SK-N-DZ (cell line): ENCODE data around the gene EPHB1.

Source experiments
- DNase-seq: peaks from one replicate; pipeline ENCODE4 v3.0.0-alpha.2; 2015; ENCODE audit warnings: low spot score

Gene EPHB1

DNA sequence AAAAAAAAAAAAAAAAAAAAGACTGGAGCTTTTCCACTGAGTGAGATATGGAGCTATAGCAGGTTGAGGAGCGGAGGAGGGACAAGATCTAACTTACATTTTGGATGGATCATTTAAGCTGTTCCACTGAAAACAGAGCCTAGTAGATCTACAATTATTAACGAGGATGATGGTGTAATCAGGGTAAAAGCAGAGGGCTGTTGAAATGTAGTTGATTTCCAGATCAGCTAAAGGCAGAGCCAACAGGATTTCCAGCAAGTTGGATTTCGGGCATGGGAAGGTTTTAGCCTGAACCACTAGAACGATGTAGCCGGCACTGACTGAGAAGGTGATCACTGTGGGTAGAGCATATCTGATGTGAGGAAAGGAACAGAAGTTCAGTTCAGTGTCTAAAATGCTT lies 360.7 kb downstream of the EPHB1 start:
- DNase-seq: no peak

DNA sequence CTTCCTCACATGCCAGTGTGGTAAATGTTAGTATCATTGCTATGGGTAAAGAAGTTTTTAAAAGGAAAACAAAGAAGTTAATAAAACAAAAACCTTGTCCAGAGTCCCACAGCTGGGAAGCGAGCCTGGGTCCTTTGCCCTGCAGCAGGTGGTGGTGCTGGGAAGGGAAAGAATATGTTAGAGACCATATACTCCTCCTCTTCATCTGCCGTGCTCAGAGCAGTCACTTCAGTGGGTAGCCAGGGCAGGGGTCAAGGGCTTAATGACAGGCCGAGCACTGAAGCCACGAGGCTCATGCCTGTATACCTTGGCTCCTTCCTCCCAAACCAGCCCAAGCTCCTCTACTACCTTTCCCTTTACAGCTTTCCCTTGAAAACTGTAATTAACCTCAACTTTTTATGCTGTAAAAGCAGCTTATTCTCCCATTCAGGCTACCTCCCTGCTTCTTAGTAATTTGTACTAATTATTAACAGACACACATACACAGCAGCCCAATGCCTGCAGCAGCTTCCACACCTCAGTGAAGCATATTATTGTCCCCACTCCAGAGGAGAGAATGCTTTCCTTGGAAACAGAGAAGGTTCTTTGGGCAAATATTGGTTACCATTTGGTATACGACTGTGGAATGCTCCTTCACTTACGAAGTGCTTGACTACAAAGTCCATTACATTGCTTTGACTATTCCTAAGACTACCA lies 362.1 kb downstream of the EPHB1 start:
- DNase-seq: no peak

DNA sequence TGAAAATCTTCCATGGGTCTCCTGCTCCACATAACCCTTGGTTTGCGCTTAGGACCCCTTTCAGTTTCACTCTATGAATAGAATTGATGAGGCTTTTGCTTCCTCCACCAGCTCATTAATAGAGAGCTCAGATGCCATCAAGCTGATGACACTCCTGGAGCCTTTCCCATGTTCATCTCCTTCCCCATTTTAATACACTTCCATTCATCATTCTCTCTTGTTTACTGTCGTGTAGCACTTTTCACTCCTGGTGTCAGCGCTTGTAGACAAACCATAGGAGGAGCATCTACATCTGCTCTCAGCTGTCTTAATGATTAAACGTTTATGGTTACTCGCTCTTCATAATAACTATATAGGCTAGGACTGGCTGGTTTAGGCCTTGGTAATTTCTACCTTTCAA lies 363.5 kb downstream of the EPHB1 start:
- DNase-seq: no peak

DNA sequence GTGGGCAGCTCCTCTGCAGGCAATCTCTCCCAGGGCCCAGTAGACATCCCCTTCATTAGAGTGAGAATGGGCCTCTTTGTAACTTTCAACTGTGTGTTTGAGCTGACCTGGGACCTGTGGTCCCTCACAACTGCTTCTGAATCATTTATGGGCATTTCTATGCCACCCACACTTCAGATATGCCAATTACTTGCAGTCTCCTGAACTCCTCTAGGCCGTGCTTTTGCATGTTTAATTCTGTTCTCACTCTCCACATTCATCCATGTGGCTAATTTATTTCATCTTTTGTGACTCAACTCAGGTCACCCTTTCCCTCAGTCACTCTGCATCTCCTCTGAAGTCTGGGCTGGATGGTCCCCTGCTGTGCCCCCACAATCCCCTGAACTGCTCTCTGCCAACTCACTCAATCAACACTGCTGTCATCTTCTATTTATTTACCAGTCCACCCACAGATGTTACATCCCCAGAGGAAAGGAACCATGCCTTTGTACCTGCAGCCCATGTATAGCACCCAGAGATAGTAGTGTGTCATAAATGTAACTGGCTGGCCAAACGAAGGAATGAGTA lies 364.7 kb downstream of the EPHB1 start:
- no peak for DNase-seq

DNA sequence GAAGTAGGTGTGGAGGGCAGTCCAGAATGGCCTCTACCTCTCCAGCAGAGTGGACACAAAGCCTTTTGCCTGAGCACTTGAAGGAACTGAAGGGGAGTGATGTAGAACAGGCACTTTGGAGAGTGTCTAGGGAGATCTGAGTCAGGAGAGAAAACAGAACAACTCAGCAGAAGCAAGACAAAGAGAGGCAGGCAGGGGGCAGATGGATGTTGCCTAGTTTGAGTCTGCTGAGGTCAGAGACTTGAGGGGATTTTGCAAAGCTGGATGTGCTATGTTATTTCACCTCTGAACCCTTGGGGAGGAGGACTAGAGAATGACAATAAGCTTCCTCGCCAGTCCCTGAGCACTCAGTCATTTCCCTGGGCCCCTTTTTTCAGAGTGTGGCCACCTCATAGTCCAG lies 366.4 kb downstream of the EPHB1 start:
- no peak for DNase-seq

DNA sequence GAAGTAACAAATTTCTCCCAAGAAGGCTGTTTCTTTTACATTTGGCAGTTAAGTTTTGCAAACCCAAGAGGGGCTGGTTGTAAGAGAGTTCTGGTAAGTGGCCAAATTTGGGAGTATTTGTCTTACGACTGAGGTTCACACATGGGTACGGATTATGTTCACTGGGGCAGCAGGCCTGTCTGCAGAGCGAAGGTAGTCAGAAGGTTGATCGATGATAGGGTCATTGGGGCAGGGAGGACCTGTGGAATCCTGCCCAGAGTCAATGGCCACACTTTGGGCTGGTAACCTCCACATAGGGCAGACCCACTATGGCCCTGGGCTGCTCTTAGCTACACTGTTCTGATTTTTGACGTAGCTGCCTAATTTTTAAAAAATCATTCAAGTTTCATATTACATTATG lies 368.6 kb downstream of the EPHB1 start:
- DNase-seq: no peak

DNA sequence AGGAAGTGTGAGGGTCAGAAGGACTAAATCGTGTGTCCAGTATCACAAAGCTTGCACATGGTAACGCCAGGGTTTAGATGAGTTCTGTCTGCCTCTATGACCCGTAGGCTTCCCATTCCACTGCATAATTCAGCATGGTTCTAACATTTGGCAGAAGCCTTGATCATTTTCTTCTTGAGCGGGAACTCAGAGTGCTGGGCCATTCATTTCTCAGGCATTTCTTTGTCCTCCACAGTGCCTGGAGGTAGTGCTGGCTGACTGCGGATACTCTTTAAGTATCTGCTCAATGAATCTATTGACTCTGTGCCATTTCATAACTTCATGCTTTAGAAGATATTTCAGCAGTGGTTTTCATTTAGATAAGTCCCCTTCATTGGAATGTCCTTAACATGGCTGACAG lies 370.2 kb downstream of the EPHB1 start:
- no peak for DNase-seq

DNA sequence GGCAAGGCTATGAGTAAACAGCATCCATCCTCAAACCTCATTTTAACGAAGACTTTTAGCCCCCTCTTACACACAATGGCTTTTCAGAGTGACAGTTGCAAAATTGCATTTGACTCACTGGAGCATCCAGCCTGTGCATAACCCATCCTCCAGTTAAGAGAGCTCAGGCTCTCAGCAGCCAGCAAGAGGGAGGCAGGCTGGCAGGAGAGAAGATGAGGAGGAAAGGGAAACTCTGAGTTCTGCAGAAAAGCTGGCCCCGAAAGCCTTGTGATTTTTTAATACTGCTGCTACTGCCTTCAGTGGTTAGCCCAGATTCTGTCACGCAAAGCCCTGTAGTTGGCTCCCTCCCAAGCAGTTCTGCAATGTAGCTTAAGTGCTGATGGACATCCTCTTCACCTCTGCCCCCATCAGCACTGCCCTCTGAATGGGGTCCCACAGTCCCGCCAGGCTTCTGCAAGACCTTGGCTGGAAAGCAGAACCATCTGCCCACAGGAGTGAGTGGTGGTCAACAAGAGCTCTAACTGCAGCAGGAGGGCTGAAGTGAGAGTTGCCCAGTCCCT lies 371.3 kb downstream of the EPHB1 start:
- DNase-seq: no peak

DNA sequence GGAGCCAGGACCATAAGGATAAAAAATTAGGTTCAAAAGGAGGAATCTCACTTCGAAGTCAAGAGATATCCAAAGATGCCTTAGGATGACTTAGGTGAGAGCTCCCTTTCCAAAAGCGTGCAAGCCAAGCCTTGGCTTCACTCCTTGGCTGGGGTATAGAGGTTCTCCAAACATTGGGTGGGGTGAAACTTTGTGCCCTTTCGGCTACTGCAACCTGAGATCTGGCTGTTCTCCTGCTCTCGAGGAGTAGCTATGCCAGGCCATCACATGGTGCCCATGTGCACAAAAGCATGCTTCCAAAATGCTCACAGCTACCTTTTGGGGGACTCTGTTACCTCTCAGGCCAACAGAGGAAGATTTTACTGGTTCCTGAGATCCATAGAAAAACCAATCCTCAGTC lies 373.8 kb downstream of the EPHB1 start:
- no peak for DNase-seq

DNA sequence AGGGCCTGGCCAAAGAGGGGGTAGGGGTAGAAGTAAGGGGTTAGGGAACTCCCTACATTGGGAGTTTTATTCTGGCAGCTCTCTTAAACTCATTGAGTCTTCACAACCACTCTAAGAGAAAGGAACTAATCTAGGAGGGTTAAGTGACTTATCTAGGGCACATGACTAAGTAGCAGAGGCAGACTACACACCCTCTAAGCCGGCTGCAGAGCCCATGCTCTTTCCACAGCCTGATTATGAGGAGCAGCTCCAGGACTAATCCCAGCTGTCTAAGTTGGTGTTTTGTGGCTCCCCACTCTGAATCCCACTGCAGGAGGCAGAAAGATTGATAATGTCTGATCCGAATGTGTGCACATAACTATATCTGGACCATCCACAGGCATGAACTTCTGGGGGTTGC lies 374.6 kb downstream of the EPHB1 start:
- no peak for DNase-seq

DNA sequence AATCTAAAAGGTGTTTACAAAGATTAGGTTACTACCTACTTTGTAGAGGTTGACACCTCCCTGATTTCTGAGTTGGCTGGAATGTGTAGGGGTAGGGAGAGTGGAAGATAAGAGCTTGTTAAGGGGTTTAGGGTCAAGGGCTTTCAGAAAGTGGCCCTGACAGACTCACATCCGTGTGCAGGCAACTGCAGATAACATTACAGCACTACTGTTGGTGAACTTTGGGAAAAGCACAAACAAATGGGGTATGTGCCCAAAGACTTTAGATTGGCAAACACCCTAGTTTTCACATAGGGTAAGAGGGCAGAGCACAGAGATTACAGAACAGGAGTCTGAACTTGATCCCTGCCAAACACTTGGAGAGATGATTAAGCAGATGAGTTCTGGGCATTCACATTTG lies 375.7 kb downstream of the EPHB1 start:
- no peak for DNase-seq

DNA sequence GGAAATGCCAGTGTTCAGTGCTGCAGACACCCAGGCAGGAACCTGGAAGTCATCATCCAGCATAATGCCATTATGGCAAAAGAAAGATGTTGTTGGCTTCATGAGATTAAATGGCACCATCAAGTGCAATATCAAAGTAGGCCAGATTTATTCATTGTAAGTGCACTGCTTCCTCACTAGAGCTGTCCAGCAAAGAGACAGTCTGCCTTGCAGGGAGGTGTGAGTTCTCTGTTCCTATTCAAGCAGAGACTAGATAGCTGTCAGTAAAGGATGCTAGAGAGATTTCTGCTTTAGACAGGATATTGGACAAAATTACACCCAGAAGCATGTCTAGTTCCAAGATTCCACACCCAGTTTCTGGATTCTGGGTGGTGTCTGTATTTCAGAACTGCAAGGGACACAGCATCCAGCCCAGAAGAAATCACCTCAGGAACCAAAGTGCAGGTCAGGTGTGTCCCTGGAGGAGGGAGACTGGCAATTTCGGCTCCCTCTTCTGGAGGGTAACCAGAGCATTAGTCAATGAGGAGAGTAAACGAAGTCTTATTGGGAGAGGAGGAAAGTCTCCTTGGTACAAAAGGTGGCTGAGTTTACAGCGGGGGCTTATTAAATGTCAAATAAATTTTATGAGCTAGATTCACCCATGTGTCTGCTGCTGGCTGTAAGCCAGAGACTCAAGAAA lies 377.3 kb downstream of the EPHB1 start:
- peak; percentile 25 for DNase-seq

DNA sequence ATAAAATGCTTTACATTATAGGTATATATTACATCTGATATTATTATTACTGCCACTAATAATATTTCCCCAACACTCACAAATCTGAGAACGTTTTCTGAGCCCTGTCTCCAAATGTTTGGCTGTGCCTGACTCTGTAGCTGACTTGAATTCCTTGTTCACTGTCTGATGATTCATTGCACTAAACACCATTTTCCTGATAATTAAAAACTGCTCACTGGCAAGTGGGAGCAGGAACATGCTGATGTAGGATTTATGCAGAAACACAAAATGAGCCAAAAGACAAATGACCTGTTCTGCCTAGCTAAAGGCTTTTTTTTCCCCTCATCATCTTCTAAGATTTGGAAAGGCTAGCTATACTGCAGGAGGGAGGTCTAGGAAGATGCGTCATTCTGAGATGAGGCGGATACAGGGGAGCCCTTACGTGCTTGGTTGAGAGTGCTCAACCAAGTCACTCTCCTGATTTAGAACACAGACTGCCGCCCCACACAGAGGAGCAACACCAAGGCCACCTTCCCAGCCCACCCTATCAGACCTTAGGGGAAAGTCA lies 380.7 kb downstream of the EPHB1 start:
- no peak for DNase-seq

DNA sequence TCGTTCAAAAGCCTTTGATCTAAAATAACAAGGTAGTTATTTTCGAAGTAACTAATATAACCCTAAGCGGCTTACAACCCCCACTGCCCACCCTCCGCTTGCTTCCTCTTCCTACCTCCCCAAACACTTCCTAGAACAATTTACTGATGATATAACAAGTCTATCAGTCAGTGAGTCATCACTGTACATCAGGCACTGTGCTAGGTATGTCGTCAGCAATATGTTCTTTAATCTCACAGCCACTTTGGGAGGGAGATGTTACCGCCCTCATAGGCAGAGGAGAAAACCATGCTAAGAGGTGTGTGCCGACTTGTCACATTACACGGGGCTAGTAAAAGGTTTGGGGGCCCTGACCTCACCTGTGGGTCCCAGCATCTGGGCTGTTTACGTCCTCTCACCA lies 381.8 kb downstream of the EPHB1 start:
- no peak for DNase-seq

DNA sequence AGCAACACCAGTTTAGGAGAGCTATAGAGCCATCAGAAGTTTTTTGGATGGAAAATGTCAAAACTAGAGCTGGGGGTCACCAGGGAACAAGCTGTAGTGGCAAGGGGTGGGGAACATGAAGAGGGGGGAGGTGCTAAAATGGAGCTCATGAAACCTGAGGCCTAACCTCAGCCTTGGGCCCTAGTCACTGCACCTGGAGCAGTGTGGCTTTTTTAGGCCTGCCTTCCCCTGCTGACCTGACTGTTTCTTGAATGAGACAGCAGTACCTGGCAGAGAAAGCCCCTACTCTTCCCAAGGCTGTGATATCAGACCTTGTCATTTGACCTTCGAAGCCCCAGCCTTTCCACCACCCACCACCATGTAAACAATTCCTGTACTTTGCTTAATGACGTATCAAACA lies 383.5 kb downstream of the EPHB1 start:
- DNase-seq: no peak

DNA sequence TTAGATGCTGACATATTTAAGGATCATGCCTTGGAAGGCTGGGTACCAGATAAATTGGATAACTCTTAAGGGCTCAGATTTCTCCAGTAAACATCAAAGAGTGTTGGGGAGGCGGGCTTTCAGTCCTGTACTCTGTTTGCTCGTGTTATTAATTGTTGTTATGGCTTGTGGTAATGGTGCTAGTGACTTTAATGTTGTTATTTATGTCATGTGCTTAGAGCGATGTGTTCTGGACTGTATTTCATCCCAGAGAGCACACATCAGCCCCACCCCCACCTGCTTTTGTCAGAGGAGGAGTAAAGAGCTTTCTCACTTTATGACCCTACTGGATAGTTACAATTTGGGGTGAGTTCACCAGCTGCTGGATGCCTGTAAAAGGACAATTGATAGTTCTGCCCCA lies 386.3 kb downstream of the EPHB1 start:
- no peak for DNase-seq

DNA sequence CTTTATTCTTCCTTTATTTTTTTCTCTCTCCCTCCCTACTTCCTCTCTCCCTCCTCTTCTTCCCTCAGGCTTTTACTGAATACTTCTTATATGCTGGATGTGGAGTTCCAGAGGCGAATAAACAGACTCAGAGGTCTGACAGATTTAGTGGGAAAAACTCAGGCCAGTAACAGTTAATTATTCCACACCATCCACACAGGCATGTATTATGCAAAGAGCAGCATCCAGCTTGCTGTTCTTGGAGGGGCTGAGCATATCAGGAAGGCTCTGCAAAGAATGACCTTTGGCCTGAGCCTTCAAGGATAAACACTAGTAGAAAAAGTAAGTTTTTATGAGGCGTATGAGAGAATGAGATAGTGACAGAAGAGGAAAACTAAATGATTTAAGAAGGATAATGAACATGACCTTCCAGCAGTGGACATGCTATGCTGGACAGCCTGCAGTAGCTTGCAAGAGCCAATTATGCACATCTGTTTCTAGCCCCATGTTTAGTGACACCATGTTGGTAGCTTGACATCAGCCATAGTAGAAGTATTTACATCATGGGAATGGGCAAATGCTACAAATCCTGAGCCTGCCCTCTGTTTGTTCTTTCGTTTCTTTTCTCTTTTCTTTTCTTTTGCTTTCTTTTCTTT lies 387.4 kb downstream of the EPHB1 start:
- no peak for DNase-seq

DNA sequence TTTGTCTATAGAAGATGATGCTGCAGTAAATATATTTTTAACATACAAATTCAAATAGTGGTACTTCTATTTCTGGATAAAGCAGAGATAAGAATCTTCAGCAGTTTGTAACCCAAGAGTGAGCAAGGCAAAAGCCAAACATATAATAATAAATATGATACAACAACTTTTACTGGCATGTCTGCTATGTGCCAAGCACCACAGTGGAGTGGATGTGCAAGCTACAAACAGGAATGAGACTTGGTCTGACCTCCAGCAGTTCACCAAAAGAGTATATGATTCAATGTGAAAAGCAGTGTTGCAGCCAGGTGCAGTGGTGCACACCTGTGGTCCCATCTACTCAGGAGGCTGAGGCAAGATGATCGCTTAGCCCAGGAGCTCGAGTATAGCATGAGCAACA lies 395.6 kb downstream of the EPHB1 start:
- no peak for DNase-seq

DNA sequence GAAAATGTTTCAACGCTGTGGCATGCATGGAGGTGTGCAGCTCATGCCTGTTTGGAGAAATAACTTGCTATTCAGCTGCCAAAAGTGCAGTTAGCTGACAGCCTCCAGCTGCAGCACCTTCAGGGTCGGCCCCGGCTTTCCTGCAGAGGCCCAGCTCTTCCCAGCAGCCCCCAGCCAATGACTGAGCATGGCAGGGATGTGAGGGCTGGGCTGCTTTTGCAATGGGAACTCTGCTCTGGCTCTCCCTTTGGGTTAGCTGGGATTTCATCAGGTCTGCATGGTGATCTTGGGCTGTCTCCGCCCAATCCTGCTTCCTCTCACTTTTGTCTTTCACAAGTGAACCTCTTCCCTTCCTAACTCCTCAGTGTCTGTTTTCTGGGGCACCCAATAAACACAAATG lies 396.6 kb downstream of the EPHB1 start:
- no peak for DNase-seq

DNA sequence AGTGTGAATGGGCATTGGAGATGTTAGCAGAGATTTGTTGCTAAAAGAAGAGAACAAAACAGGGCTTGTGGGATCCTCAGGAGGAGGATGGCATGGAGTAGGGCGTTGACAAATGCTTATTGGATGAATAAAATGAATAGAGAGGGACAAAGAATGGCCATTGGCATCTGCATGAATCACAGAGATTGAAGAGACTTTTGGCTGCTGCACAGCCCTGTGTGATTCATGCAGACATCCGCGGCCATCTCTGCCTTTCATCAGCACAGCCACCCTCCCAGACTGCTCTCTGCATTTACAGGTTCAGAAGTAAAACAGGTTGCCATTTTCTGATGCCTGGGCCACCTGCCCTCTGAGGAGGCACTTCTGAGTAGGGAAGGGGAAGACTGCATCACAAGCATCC lies 397.9 kb downstream of the EPHB1 start:
- no peak for DNase-seq

DNA sequence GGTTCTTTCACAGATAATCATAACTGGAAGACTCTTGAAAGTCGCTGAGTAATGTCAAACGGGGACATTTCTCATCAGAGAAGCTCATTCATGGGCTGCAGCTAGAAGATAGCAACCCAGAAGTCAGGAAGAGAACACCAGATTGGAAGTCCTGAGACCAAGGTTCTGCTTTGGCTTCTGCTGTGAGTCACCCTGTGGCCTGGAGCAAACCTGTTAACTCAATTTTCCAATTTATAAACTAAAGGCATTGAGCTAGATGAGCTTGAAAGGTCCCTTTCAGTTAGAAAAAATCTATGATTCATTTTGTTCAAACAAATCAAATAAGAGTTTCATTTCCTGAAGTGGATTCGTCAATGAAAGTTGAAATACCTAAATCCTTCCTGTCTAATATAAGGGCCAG lies 402.2 kb downstream of the EPHB1 start:
- DNase-seq: no peak

DNA sequence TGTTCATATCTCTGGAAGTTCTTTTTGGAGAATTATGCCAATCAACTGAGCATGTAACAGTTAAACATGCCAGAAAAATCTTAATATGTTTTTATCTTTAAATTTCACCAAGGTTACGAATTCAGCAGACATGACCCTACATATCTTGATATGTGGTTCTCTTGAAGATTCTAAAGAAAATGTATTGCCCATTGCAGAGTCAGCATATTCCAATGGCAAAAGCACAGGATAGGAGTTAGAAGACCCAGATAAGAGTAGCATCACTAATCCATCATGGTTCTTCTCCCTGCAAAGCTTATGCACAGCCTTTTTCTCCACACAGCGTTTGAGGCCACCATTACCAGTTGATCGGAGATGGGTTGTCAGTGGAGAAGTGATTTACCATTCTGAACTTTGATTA lies 402.8 kb downstream of the EPHB1 start:
- DNase-seq: no peak
